Stimulated activated CD4-positive, alpha-beta T cell treated with anti-CD3 and anti-CD28 coated beads, Interleukin-12 subunit alpha, Interleukin-12 subunit beta, amount 100 ng/mL, for 24 hours (primary cell): ENCODE data around the gene PTPN20.
"Not testable (repeated sequence)": the region's sequence is repeated elsewhere in the genome, so short reads cannot be mapped to it uniquely, and the experiment has no call there.

ENCODE experiments used
- DNase-seq, 2 experiments: peaks; one replicate each; pipeline ENCODE4 v3.0.0-alpha.2; 2020; ENCODE audit warnings: low read depth in 2 of 2

Gene PTPN20

GRCh38 chr10:46952540-46952939 lies 41.3 kb downstream of the PTPN20 start:
- DNase-seq: not testable (repeated sequence)

GRCh38 chr10:46960742-46961141 lies 49.5 kb downstream of the PTPN20 start:
- DNase-seq: not testable (repeated sequence)

GRCh38 chr10:46963356-46963755 lies 52.1 kb downstream of the PTPN20 start:
- DNase-seq: not testable (repeated sequence)

DNA sequence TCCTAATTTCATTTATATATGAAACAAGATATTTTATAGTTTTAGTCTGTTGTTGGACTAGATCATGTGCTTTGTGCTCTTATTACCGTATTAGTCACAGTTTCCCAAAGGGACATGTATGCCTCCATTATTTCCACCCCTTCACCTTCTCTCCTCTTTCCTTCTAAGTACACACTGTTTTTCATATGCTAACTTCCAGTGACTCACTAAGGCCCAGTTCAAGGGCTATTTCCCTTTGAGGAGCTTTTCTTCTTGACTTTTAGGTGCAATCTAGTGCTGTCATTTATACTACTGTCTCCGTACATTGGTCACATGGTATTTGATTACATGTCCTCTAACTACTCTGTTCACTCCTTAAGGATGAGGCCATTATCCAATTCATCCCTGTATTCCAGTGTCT lies 55.8 kb downstream of the PTPN20 start:
- DNase-seq: not testable (repeated sequence)

DNA sequence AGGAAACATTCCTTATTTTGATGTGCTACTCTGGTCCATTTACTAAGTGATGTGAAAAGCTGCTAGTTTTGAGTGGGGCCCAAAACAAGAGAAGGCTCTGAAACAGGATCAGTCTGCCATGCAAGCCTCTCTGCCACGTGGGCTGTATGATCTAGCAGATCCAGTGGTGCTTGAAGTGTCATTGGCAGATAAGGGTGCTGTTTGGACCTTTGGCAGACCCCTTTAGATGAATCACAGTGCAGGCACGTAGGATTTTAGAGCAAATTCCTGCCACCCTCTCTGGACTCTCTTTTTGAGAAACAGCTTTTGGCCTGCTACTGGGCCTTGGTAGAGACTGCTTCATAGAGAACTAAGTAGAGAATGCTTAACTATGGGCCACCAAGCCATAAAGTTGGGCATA lies 69.0 kb downstream of the PTPN20 start:
- not testable (repeated sequence) for DNase-seq

DNA sequence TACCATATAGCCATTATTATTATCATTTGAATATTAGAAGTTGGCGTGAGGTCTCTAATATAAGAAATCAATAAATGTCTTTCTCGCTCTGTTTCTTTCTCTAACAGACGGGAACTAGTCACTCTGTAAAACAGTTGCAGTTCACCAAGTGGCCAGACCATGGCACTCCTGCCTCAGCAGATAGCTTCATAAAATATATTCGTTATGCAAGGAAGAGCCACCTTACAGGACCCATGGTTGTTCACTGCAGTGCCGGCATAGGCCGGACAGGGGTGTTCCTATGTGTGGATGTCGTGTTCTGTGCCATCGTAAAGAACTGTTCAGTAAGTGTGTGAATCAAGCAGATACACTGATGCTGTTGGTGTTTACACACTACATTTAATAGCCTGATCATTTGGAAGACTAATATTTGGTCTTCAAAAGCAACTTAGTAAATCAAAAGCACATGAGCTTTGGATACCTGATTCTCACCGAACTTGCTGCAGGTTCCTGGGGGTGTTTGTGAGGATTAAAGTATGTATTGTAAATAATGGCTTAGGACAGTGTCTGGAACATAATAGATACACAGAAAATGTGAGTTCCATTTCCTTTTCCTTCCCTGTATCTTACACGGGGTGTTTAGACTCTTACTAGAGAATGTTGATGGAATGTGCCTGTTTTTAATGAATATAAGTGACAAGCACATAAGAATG lies 76.2 kb downstream of the PTPN20 start:
- not testable (repeated sequence) for DNase-seq

DNA sequence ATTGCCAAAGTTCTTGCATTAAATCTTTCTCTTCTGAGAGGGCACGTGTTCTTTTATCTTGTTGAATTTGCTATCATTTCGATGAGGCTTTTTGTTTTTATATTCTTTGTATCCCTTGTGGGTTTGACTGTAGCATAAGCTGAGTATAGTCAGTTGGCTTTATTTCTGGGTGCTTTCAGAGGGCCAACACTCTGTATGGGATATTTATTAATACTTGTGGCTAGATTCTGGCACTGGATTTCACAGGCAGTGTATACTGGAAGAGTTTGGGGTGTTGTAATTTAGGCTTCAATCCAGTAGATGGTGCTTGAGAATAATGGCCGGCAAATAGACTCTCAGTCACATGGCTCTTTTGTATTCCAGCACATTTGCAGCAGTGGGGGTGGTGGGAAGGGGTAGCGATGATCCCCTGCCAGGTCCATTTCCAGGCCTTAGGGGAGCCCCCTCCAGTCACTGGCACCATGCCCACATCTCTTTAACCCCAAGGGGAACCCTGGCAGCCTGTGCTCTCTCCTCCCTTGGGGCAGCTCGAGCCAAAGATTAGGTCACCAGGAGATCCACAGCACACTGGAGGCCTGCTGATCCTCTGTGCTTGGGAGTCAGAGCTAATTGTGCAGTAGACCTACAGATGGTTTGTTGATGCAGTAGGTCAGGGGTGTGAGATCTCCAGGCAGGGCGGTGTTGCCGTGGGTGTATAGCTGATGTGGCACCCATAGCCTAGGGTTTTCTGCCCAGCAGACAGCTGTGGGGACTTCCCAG lies 81.8 kb downstream of the PTPN20 start:
- no peak for DNase-seq

DNA sequence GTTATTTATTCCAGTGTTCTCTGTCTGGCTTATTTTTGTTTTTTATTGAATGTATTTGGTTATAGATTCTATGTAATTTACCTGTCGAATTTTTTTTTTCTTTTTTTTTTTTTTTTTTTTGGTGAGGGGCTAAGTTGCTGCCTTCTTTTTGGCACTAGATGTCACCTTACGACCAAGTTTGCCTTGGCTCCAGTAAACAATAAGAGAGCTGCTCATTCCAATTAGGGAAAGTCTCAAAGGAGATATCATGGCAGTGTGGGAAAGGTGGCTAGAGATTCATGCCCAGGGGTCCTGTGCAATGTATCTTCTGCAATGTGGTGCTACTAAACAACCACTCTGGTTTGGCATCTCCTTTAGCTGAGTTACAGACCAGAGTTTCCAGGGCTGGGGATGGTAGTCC lies 84.0 kb downstream of the PTPN20 start:
- no peak for DNase-seq

DNA sequence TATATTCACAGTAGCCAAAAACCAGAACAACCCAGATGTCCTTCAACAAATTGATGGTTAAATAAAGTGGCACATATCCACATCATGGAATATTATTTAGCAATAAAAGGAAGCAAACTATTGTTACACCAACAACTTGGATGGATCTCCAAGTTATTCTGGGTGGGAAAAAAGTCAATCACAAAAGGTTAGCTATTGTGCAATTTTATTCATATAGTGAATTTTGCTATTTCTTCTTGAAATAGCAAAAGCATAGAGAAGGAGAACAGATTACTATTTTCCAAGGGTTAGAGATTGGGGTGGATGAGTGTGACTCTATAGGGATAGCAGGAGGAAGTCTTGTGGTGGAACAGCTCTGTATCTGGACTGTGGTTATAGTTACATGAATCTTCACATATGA lies 87.0 kb downstream of the PTPN20 start:
- DNase-seq: no peak

- DNase-seq: no peak
Measured at GRCh38 chr10:46998595-46998994, 87.4 kb downstream of the PTPN20 start.

GRCh38 chr10:46999217-46999616 lies 88.0 kb downstream of the PTPN20 start:
- DNase-seq: no peak

DNA sequence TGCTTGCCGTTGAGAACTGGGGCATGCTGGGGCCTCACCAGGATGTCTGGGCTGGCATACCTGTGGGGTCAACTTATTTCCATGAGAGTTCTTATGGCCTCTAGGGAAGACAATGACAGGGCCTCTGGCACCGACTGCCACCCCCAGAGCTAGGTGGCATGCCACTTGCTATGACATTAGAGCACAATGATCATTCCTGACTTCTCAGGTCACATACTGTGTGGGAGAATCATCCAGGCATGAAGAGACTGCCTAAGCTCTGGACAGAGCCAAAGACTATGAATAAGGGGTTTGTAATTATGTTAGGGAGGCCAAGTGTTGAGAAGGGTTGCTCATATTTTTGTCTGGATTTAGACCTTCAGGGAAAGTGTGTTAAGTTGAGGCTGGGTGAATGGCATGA lies 97.5 kb downstream of the PTPN20 start:
- DNase-seq: no peak

GRCh38 chr10:47009215-47009838 lies 98.1 kb downstream of the PTPN20 start:
- DNase-seq: no peak

GRCh38 chr10:47010036-47010435 lies 98.8 kb downstream of the PTPN20 start:
- DNase-seq: no peak

DNA sequence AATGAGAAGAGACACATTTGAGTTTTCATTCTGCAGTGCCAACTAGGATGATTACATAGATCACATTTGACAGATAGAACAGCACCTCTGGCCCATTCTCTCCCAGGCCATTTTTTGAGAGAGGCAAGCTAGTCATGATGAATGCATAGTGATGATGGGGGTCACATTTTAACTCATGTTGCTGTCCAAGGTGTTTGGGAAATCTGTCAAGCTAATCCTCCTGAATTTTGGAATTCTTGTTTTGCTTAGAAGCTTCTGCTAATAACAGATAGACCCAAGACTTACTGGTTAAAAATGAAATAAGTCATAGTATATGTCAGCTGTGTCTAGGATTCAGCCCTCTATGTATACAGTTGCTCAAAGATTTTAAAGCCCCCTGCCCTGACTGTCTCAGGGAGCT lies 101.0 kb downstream of the PTPN20 start:
- DNase-seq: no peak

GRCh38 chr10:47013507-47014154 lies 102.4 kb downstream of the PTPN20 start:
- DNase-seq: no peak

GRCh38 chr10:47015404-47015803 lies 104.2 kb downstream of the PTPN20 start:
- DNase-seq: no peak

DNA sequence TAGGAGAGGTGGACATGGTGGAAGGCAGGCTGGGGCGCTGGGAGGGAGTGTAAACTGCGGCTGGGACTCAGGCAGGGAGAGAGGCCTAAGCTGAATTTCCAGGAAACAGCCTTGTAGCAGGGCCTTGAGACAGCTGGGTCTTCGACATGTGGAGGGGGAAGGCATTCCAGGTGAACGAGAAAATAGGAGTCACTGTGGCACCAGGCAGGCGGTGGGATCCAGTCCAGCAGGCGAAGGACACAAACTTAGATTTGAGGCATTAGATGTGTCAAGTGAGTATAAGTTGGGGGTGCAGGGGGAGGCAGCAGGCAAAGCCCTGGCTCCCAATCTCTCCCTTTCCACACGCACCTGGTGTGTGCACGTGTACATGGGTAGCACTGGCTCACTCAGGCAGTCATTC lies 105.3 kb downstream of the PTPN20 start:
- DNase-seq: no peak

GRCh38 chr10:47018026-47018735 lies 107.0 kb downstream of the PTPN20 start:
- DNase-seq: no peak

- no peak for DNase-seq
Measured at GRCh38 chr10:47019155-47020145, 108.2 kb downstream of the PTPN20 start.
